ENCODE measurements around the gene SLC11A1. TPM values are rescaled to one million over a fixed set of nuclear protein-coding genes. Genes with fewer than 3 reads are reported as not detected.

The SLC11A1 gene
- total RNA-seq, 1 experiment from 2014 or later, result 0.09 TPM

DNA sequence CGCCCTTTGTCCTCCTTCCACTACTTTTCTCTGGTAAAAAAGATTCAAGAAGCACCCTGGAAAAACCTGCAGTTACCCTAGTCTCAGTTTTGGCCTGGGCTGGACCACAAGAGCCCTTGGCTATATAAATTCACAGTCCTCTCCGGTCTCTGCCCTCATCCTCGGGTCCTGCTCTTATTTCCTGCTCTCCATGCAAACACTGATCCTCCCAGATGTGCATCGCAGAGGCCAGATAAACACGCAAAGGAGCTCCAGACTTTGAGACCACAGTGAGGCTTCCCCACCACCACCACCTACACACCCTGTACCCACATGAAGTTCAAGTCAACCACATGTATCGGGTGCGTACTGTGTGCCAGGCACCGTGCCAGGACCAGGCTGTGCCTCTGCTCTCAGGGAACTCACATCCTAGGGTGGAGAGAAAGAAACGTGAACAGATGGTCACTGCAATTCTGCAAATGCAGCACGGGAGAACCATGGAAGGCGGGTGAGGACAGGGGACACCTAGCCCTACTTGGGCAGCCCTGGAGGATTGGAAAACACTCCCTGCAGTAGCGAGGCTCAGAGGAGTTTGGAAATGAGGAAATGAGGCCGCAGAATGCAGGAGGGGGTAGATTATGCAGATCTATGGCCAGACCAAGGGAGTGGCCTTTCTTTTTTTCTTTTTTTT lies 25.0 kb downstream of the SLC11A1 start:
- H3K4me1 Mint-ChIP-seq (ENCODE audit: insufficient read depth, unreplicated experiment), result peaks cover 17% of the 10 kb centered on the region
- peaks cover 51% of the 10 kb centered on the region for H3K36me3 Mint-ChIP-seq (ENCODE audit: insufficient read depth, unreplicated experiment)
- TF ChIP-seq, protein P1, sequence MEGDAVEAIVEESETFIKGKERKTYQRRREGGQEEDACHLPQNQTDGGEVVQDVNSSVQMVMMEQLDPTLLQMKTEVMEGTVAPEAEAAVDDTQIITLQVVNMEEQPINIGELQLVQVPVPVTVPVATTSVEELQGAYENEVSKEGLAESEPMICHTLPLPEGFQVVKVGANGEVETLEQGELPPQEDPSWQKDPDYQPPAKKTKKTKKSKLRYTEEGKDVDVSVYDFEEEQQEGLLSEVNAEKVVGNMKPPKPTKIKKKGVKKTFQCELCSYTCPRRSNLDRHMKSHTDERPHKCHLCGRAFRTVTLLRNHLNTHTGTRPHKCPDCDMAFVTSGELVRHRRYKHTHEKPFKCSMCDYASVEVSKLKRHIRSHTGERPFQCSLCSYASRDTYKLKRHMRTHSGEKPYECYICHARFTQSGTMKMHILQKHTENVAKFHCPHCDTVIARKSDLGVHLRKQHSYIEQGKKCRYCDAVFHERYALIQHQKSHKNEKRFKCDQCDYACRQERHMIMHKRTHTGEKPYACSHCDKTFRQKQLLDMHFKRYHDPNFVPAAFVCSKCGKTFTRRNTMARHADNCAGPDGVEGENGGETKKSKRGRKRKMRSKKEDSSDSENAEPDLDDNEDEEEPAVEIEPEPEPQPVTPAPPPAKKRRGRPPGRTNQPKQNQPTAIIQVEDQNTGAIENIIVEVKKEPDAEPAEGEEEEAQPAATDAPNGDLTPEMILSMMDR (IDR thresholded peaks at IDR 0.05; ENCODE audit: unreplicated experiment), result no peak
- H3K9me3 Mint-ChIP-seq (ENCODE audit: unreplicated experiment), result no peaks in the 10 kb centered on the region
- ChIA-PET POLR2A (interaction anchor here (0.7 to 3.6 kb wide), 11 partner anchors 11 to 440 kb away, joined by 3 to 28 read pairs (median 3); partner anchors contain the start of genes AAMP and PNKD), CTCF (interaction anchor here (0.6 to 2.0 kb wide), 12 partner anchors 37 to 595 kb away, joined by 3 to 12 read pairs (median 4); no protein-coding TSS in a partner anchor)
- BruUV-seq (replicated peaks), result TSS peak; percentile 8
- H3K27ac Mint-ChIP-seq (ENCODE audit: low read depth, unreplicated experiment), result peak overlapping the region; percentile 82
- DNase-seq (ENCODE audit: unreplicated experiment), result peak; percentile 73
- peak overlapping the region; percentile 67 for H3K4me3 Mint-ChIP-seq (ENCODE audit: unreplicated experiment)
- intact Hi-C loops (cut with micrococcal nuclease), result loop anchor here (1.0 to 5.0 kb wide), 5 partner anchors 40 to 280 kb away; no protein-coding TSS in a partner anchor
- no peaks in the 10 kb centered on the region for H3K27me3 Mint-ChIP-seq (ENCODE audit: insufficient read depth, unreplicated experiment)

DNA sequence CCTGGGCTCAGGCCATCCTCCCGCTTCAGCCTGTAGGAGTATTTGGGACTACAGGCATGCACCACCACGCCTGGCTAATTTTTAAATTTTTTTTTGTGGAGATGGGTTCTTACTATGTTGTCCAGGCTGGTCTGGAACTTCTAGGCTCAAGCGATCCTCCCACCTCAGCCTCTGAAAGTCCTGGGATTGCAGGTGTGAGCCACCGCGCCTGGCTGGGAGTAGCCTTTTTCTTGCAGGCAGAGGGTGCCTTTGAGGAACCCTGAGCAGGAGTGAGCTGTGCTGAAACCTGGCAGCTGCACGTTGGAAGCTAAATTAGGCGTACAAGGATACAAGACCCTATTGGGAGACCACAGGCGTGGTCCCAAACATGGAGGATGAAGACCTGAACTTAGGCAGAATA lies 25.6 kb downstream of the SLC11A1 start:
- POLR2A ChIA-PET, result interaction anchor here (0.6 to 3.6 kb wide), 4 partner anchors 12 to 226 kb away, joined by 3 to 26 read pairs (median 5); no protein-coding TSS in a partner anchor
- H3K27ac Mint-ChIP-seq (ENCODE audit: low read depth, unreplicated experiment), result peak overlapping the region; percentile 82
- TF ChIP-seq, protein P1 (IDR thresholded peaks at IDR 0.05; ENCODE audit: unreplicated experiment), result no peak
- H3K27me3 Mint-ChIP-seq (ENCODE audit: insufficient read depth, unreplicated experiment), result no peaks in the 10 kb centered on the region
- no peak overlapping the region for H3K4me3 Mint-ChIP-seq (ENCODE audit: unreplicated experiment)
- peaks cover 17% of the 10 kb centered on the region for H3K4me1 Mint-ChIP-seq (ENCODE audit: insufficient read depth, unreplicated experiment)
- intact Hi-C loops (cut with micrococcal nuclease), result loop anchor here (1.0 to 5.0 kb wide), 5 partner anchors 40 to 279 kb away; no protein-coding TSS in a partner anchor
- no peak for DNase-seq (ENCODE audit: unreplicated experiment)
- CTCF ChIA-PET, result interaction anchor here (1.2 to 1.9 kb wide), 2 partner anchors 58 to 164 kb away, joined by 3 to 12 read pairs; no protein-coding TSS in a partner anchor
- H3K36me3 Mint-ChIP-seq (ENCODE audit: insufficient read depth, unreplicated experiment), result peaks cover 44% of the 10 kb centered on the region
- no TSS peak for BruUV-seq (replicated peaks)
- no peaks in the 10 kb centered on the region for H3K9me3 Mint-ChIP-seq (ENCODE audit: unreplicated experiment)

DNA sequence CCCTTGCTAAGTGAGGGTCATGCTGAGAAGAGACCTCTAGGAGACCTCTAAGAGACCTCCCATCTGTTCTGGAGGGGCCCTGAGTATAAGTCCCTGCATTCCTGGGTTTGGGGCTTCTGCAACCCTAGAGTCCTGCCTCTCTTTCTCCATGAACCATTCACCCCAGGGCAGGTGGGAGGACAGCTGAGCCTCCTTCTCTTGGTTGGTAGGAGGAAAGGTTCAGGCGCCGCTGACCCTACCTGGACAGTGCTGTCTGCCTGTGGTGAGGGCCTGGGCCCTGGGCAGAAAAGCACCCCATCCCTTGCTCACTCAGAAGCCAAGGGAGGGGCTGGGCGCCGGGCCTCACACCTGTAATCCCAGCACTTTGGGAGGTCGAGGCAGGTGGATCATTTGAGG lies 36.2 kb downstream of the SLC11A1 start:
- TF ChIP-seq, protein P1 (IDR thresholded peaks at IDR 0.05; ENCODE audit: unreplicated experiment), result no peak
- ChIA-PET POLR2A (no interaction called here), CTCF (no interaction called here)
- no TSS peak for BruUV-seq (replicated peaks)
- H3K27me3 Mint-ChIP-seq (ENCODE audit: insufficient read depth, unreplicated experiment), result no peaks in the 10 kb centered on the region
- no peak overlapping the region for H3K4me3 Mint-ChIP-seq (ENCODE audit: unreplicated experiment)
- no peak overlapping the region for H3K27ac Mint-ChIP-seq (ENCODE audit: low read depth, unreplicated experiment)
- H3K36me3 Mint-ChIP-seq (ENCODE audit: insufficient read depth, unreplicated experiment), result no peaks in the 10 kb centered on the region
- no peak for DNase-seq (ENCODE audit: unreplicated experiment)
- H3K9me3 Mint-ChIP-seq (ENCODE audit: unreplicated experiment), result no peaks in the 10 kb centered on the region
- intact Hi-C loops (cut with micrococcal nuclease), result no loop called here
- no peaks in the 10 kb centered on the region for H3K4me1 Mint-ChIP-seq (ENCODE audit: insufficient read depth, unreplicated experiment)

DNA sequence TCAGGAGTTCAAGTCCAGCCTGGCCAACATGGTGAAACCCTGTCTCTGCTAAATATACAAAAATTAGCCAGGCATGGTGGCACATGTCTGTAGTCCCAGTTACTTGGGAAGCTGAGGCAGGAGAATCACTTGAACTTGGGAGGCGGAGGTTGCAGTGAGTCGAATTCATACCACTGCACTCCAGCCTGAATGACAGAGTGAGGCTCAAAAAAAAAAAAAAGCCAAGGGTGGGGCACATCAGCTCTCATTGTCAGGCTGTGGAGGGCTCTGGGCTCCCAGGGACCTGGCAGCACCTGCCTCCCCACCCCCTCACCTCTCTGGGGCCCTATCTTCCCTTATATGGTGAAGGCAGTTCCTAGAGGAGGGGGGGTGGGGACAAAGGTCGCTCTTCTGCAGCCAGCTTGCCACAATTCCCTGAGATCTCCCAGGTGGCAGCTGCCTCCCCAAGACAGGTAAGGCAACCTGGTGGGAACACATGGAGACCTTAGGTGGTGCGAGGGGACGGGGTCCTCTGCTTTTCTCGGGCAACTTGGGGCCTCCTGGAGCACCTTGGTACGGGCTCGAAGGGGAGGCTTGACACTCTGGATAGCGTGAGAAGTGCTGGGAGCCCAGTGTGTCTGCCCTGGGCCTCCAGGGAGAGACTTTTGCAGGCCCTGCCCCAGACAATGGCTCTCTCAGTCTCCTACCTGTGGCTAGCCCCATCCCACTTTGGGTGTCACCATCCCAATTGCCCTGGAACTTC lies 36.8 kb downstream of the SLC11A1 start, which contains the start of gene VIL1:
Gene VIL1, plus strand, starts transcription at position 407 of the 742 bp plus-strand sequence. CDS start 4,656 bp downstream, outside the sequence.
- CTCF ChIA-PET, result interaction anchor here (0.6 to 1.0 kb wide), 2 partner anchors 34 to 194 kb away, joined by 3 to 4 read pairs; no protein-coding TSS in a partner anchor
- no TSS peak for BruUV-seq (replicated peaks)
- no peak for DNase-seq (ENCODE audit: unreplicated experiment)
- Mint-ChIP-seq H3K4me1 (ENCODE audit: insufficient read depth, unreplicated experiment) (no peaks in the 10 kb centered on the region), H3K9me3 (ENCODE audit: unreplicated experiment) (no peaks in the 10 kb centered on the region), H3K4me3 (ENCODE audit: unreplicated experiment) (no peak within 1 kb of the TSS), H3K27ac (ENCODE audit: low read depth, unreplicated experiment) (no peak within 1 kb of the TSS), H3K27me3 (ENCODE audit: insufficient read depth, unreplicated experiment) (no peaks in the 10 kb centered on the region), H3K36me3 (ENCODE audit: insufficient read depth, unreplicated experiment) (no peaks in the 10 kb centered on the region)
- intact Hi-C loops (cut with micrococcal nuclease), result no loop called here
- POLR2A ChIA-PET, result no interaction called here
- TF ChIP-seq, protein P1 (IDR thresholded peaks at IDR 0.05; ENCODE audit: unreplicated experiment), result no peak
